GM23248 (cell line): Measurements from ENCODE around the gene KRI1. TPM values are rescaled to one million over a fixed set of nuclear protein-coding genes. Genes with fewer than 3 reads are reported as not detected.

ENCODE experiments used
- DNase-seq: peaks from one replicate; pipeline ENCODE4 v3.0.0-alpha.2; 2015
- H2AFZ ChIP-seq: fragments of 200-600 bp; sonication (generic); 2 replicates; pipeline ENCODE4 v1.6.1; 2016; ENCODE audit warnings: antibody characterized with exemption
- H3F3A ChIP-seq: fragments of 200-600 bp; sonication (generic); 2 replicates; pipeline ENCODE4 v1.6.1; 2016; ENCODE audit warnings: mild to moderate bottlenecking, antibody characterized with exemption, mixed run types; ENCODE audit not compliant: insufficient read depth
- H3K27ac ChIP-seq: fragments of 200-600 bp; sonication (generic); 2 replicates; pipeline ENCODE4 v1.5.1; 2016; ENCODE audit warnings: mild to moderate bottlenecking
- H3K27me3 ChIP-seq: fragments of 200-600 bp; sonication (generic); replicated peaks from 2 replicates; pipeline ENCODE4 v1.6.1; 2016; ENCODE audit warnings: mild to moderate bottlenecking; ENCODE audit not compliant: insufficient read depth
- H3K36me3 ChIP-seq: fragments of 200-600 bp; sonication (generic); 2 replicates; pipeline ENCODE4 v1.6.1; 2016; ENCODE audit warnings: low read depth, mild to moderate bottlenecking
- H3K4me1 ChIP-seq: fragments of 200-600 bp; sonication (generic); 2 replicates; pipeline ENCODE4 v1.6.1; 2016; ENCODE audit warnings: mild to moderate bottlenecking; ENCODE audit not compliant: insufficient read depth
- H3K4me2 ChIP-seq: fragments of 200-600 bp; sonication (generic); one replicate; pipeline ENCODE4 v1.6.1; 2016; ENCODE audit warnings: mild to moderate bottlenecking; ENCODE audit not compliant: unreplicated experiment
- H3K4me3 ChIP-seq: fragments of 200-600 bp; sonication (generic); 2 replicates; pipeline ENCODE4 v1.5.1; 2016; ENCODE audit warnings: mild to moderate bottlenecking
- H3K79me2 ChIP-seq: fragments of 200-600 bp; sonication (generic); 2 replicates; pipeline ENCODE4 v1.6.1; 2016; ENCODE audit warnings: mild to moderate bottlenecking; ENCODE audit not compliant: insufficient read depth
- H3K9ac ChIP-seq: fragments of 200-600 bp; sonication (generic); 2 replicates; pipeline ENCODE4 v1.6.1; 2016; ENCODE audit warnings: mild to moderate bottlenecking
- H3K9me2 ChIP-seq: fragments of 200-600 bp; sonication (generic); 2 replicates; pipeline ENCODE4 v1.6.1; 2016; ENCODE audit warnings: mixed run types, mild to moderate bottlenecking, moderate library complexity; ENCODE audit not compliant: insufficient read depth
- H3K9me3 ChIP-seq: fragments of 200-600 bp; sonication (generic); one replicate; pipeline ENCODE4 v1.6.1; 2017; ENCODE audit warnings: low read depth
- H4K20me1 ChIP-seq: fragments of 200-600 bp; sonication (generic); 2 replicates; pipeline ENCODE4 v1.6.0; 2016; ENCODE audit not compliant: insufficient read depth
- EZH2 ChIP-seq: fragments of 200-600 bp; sonication (generic); IDR thresholded peaks from 2 replicates; pipeline ENCODE4 v1.6.1; 2018; ENCODE audit warnings: antibody characterized with exemption, mild to moderate bottlenecking; ENCODE audit not compliant: insufficient read depth, poor library complexity, severe bottlenecking
- EZH2phosphoT487 ChIP-seq: fragments of 200-600 bp; sonication (generic); IDR thresholded peaks from 2 replicates; pipeline ENCODE4 v1.6.1; 2018; ENCODE audit warnings: antibody characterized with exemption, moderate library complexity, mild to moderate bottlenecking, low read depth; ENCODE audit not compliant: insufficient read depth
- WGBS, 2 experiments: methylation state at CpG; one replicate each; pipeline ENCODE4 v1.1.6; 2015 to 2017; ENCODE audit warnings: low lambda C conversion rate in 2 of 2, low coverage in 1 of 2; ENCODE audit errors: missing lambda C conversion rate in 2 of 2; 5-methylcytosine and 5-hydroxymethylcytosine counted together
- in situ Hi-C: fragments of 300-500 bp; cut with MboI; formaldehyde crosslinking; loops from 2 replicates; pipeline ENCODE4 v1.15.0; 2020
- polyA plus RNA-seq: library from polyadenylated mRNA; unstranded; fragments of >200 nt; fragmentation: Nextera tagmentation; extraction: Ambion mirVana; gene quantifications from 2 replicates; pipeline ENCODE4 v1.2.1, GENCODE V29; 2016
- total RNA-seq: library from RNA; depleted of rRNA; stranded (reverse); fragments of >200 nt; shearing (Covaris generic); gene quantifications from 2 replicates; pipeline ENCODE4 v1.2.3, GENCODE V29; 2014

The KRI1 gene
- total and polyA plus RNA-seq, 2 experiments from 2014 or later = 11.3 to 15.1 TPM

- no peaks in the 10 kb centered on the region for H3K9me2 ChIP-seq
- in situ Hi-C loops = no loop called here
- no peak within 1 kb of the TSS for H3K9ac ChIP-seq
- H3K9me3 ChIP-seq = no peaks in the 10 kb centered on the region
- no peak within 1 kb of the TSS for H3K4me3 ChIP-seq
- no peak within 1 kb of the TSS for H3K27ac ChIP-seq
- peaks cover 9% of the 10 kb centered on the region for H3K27me3 ChIP-seq
- no peak for TF ChIP-seq EZH2phosphoT487
- no peak for TF ChIP-seq EZH2
- H3F3A ChIP-seq = no peaks in the 10 kb centered on the region
- no peaks in the 10 kb centered on the region for H4K20me1 ChIP-seq
- 14 to 17% methylated on average over 29 to 34 of the region's 35 CpGs for WGBS, 2 experiments
- H3K4me2 ChIP-seq = no peak within 1 kb of the TSS
- no peak for DNase-seq
- H3K4me1 ChIP-seq = no peaks in the 10 kb centered on the region
- H3K79me2 ChIP-seq = no peaks in the 10 kb centered on the region
- H3K36me3 ChIP-seq = no peaks in the 10 kb centered on the region
- H2AFZ ChIP-seq = no peak within 1 kb of the TSS
These were observed 21.4 kb upstream of the KRI1 start, which contains the start of gene AP1M2 for GRCh38 chr19:10587022-10587838. AP1M2 (minus strand) TSS chr19:10587312; CDS start chr19:10587231, 81 bp downstream.

- H3K36me3 ChIP-seq = no peaks in the 10 kb centered on the region
- TF ChIP-seq EZH2phosphoT487 (no peak), EZH2 (no peak)
These were observed 20.6 kb upstream of the KRI1 start for GRCh38 chr19:10586396-10586795.

GRCh38 chr19:10583036-10583776 lies 17.4 kb upstream of the KRI1 start:
- no peak overlapping the region for H3K4me2 ChIP-seq
- TF ChIP-seq EZH2 = no peak
- no peak for TF ChIP-seq EZH2phosphoT487
- in situ Hi-C loops = loop anchor here (5.0 kb wide), 1 partner anchor 59 kb away; no protein-coding TSS in a partner anchor
- H3K9me2 ChIP-seq = no peaks in the 10 kb centered on the region
- no peak for DNase-seq
- H3K79me2 ChIP-seq = no peaks in the 10 kb centered on the region
- H4K20me1 ChIP-seq = no peaks in the 10 kb centered on the region
- no peak overlapping the region for H3K9ac ChIP-seq
- no peaks in the 10 kb centered on the region for H3K36me3 ChIP-seq
- no peak overlapping the region for H3K4me3 ChIP-seq
- H3K4me1 ChIP-seq = peaks cover 3% of the 10 kb centered on the region; the same call in 1 of the 2 replicates
- WGBS, 2 experiments = 58 to 67% methylated on average over 9 of the region's 9 CpGs
- H3K9me3 ChIP-seq = no peaks in the 10 kb centered on the region
- H3F3A ChIP-seq = no peaks in the 10 kb centered on the region
- no peak overlapping the region for H2AFZ ChIP-seq
- no peak overlapping the region for H3K27ac ChIP-seq
- H3K27me3 ChIP-seq = peaks cover 9% of the 10 kb centered on the region

More at GRCh38 chr19:10586396-10586795, 20.6 kb upstream of the KRI1 start:
- Histone ChIP-seq H3K27me3 (peaks cover 9% of the 10 kb centered on the region), H3K79me2 (no peaks in the 10 kb centered on the region), H3K27ac (no peak overlapping the region), H3K4me3 (no peak overlapping the region), H3K4me2 (no peak overlapping the region), H3K9ac (no peak overlapping the region), H3F3A (no peaks in the 10 kb centered on the region), H3K9me3 (no peaks in the 10 kb centered on the region), H4K20me1 (no peaks in the 10 kb centered on the region), H3K4me1 (no peaks in the 10 kb centered on the region; the same call in 1 of the 2 replicates), H3K9me2 (no peaks in the 10 kb centered on the region), H2AFZ (no peak overlapping the region)
- in situ Hi-C loops = no loop called here
- no peak for DNase-seq
- WGBS, 2 experiments = 67 to 68% methylated on average over 6 of the region's 6 CpGs

- no peak overlapping the region for H3K9ac ChIP-seq
- no peaks in the 10 kb centered on the region for H3K27me3 ChIP-seq
- H3K9me3 ChIP-seq = no peaks in the 10 kb centered on the region
- no peaks in the 10 kb centered on the region for H3K36me3 ChIP-seq
- H2AFZ ChIP-seq = no peak overlapping the region
- no peaks in the 10 kb centered on the region for H3K79me2 ChIP-seq
- 66 to 71% methylated on average over 13 of the region's 13 CpGs for WGBS, 2 experiments
- H3K4me2 ChIP-seq = no peak overlapping the region
- in situ Hi-C loops = loop anchor here (5.0 kb wide), 1 partner anchor 60 kb away; no protein-coding TSS in a partner anchor
- H3K9me2 ChIP-seq = no peaks in the 10 kb centered on the region
- H3F3A ChIP-seq = no peaks in the 10 kb centered on the region
- H3K4me1 ChIP-seq = peaks cover 3% of the 10 kb centered on the region; the same call in 1 of the 2 replicates
- no peak overlapping the region for H3K27ac ChIP-seq
- TF ChIP-seq EZH2 (no peak), EZH2phosphoT487 (no peak)
- no peaks in the 10 kb centered on the region for H4K20me1 ChIP-seq
- H3K4me3 ChIP-seq = no peak overlapping the region
- no peak for DNase-seq
These were observed 16.3 kb upstream of the KRI1 start for GRCh38 chr19:10582091-10582490.
